ENCODE results near the gene PIGK.

Gene PIGK

DNA sequence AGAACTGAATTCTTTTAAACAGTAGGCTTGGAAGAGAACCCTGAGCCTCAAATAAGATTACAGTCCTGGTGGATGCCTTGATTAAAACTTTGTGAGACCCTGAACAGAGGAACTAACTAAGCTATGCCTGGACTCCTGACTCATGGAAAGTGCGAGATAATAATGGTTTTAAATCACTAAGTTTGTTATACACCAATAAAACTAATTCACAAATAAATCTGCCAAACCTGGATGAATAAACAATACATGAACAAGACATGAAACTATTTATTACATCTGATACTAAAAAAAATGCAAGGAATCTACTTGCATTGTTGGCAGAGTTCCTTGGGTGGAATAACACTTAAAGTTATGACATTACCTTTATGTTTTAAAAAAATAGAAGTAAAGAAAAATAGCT is 118.4 kb downstream of the PIGK start:
- TF ChIP-seq YY1 (IDR thresholded peaks at IDR 0.05; ENCODE audit: low read depth), result no peak
- no peak for TF ChIP-seq TAF1 (IDR thresholded peaks at IDR 0.05; ENCODE audit: low read depth)
- TF ChIP-seq EGR1 (IDR thresholded peaks at IDR 0.05), result no peak
- TF ChIP-seq, protein P1, sequence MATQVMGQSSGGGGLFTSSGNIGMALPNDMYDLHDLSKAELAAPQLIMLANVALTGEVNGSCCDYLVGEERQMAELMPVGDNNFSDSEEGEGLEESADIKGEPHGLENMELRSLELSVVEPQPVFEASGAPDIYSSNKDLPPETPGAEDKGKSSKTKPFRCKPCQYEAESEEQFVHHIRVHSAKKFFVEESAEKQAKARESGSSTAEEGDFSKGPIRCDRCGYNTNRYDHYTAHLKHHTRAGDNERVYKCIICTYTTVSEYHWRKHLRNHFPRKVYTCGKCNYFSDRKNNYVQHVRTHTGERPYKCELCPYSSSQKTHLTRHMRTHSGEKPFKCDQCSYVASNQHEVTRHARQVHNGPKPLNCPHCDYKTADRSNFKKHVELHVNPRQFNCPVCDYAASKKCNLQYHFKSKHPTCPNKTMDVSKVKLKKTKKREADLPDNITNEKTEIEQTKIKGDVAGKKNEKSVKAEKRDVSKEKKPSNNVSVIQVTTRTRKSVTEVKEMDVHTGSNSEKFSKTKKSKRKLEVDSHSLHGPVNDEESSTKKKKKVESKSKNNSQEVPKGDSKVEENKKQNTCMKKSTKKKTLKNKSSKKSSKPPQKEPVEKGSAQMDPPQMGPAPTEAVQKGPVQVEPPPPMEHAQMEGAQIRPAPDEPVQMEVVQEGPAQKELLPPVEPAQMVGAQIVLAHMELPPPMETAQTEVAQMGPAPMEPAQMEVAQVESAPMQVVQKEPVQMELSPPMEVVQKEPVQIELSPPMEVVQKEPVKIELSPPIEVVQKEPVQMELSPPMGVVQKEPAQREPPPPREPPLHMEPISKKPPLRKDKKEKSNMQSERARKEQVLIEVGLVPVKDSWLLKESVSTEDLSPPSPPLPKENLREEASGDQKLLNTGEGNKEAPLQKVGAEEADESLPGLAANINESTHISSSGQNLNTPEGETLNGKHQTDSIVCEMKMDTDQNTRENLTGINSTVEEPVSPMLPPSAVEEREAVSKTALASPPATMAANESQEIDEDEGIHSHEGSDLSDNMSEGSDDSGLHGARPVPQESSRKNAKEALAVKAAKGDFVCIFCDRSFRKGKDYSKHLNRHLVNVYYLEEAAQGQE (IDR thresholded peaks at IDR 0.05; ENCODE audit: low read depth), result no peak
- no peak for TF ChIP-seq CREB1 (IDR thresholded peaks at IDR 0.05; ENCODE audit: low read depth)
- TF ChIP-seq ZBTB7A (IDR thresholded peaks at IDR 0.05; ENCODE audit: low read depth), result no peak
- no peak for TF ChIP-seq EP300 (IDR thresholded peaks at IDR 0.05; ENCODE audit: borderline replicate concordance)
- TF ChIP-seq TEAD4 (IDR thresholded peaks at IDR 0.05), result no peak
- TF ChIP-seq TCF12 (IDR thresholded peaks at IDR 0.05; ENCODE audit: low read depth), result no peak
- TF ChIP-seq RAD21 (IDR thresholded peaks at IDR 0.05; ENCODE audit: low read depth), result no peak

DNA sequence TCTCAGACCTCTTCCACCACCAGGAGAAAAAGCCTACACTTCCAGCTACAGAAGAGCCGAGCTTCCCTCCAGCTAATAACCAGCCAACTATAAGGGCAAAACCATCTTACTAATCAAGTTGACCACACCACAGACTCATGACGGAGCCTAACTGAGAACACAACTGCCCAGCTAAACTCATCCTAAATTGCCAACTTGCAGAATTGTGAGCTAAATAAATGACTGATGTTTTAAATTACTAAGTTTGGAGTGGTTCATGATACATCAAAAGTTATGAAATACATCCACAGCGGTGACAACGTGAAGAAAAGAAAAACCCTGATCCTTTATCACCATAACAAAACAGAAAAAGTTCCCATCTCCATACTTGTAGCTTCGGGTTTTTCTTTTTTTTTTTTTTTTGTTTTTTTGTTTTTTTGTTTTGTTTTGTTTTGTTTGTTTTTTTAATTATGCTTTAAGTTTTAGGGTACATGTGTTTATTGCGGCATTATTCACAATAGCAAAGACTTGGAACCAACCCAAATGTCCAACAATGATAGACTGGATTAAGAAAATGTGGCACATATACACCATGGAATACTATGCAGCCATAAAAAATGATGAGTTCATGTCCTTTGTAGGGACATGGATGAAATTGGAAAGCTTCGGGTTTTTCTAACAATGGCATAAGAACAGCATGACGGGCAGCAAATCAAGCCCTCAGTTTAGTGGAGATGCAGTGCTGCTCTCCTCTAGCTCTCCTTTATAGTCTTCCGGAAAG is 122.6 kb downstream of the PIGK start:
- TF ChIP-seq CREB1 (IDR thresholded peaks at IDR 0.05; ENCODE audit: low read depth) (no peak), TCF12 (IDR thresholded peaks at IDR 0.05; ENCODE audit: low read depth) (no peak), ZBTB7A (IDR thresholded peaks at IDR 0.05; ENCODE audit: low read depth) (no peak), TAF1 (IDR thresholded peaks at IDR 0.05; ENCODE audit: low read depth) (no peak), TEAD4 (IDR thresholded peaks at IDR 0.05) (no peak), EP300 (IDR thresholded peaks at IDR 0.05; ENCODE audit: borderline replicate concordance) (no peak), RAD21 (IDR thresholded peaks at IDR 0.05; ENCODE audit: low read depth) (no peak), FOXM1 (IDR thresholded peaks at IDR 0.05; ENCODE audit: borderline replicate concordance, low read depth) (no peak), EGR1 (IDR thresholded peaks at IDR 0.05) (no peak), NFIC (IDR thresholded peaks at IDR 0.05) (no peak), CEBPB (IDR thresholded peaks at IDR 0.05) (no peak), YY1 (IDR thresholded peaks at IDR 0.05; ENCODE audit: low read depth) (no peak)
- TF ChIP-seq, protein P2, sequence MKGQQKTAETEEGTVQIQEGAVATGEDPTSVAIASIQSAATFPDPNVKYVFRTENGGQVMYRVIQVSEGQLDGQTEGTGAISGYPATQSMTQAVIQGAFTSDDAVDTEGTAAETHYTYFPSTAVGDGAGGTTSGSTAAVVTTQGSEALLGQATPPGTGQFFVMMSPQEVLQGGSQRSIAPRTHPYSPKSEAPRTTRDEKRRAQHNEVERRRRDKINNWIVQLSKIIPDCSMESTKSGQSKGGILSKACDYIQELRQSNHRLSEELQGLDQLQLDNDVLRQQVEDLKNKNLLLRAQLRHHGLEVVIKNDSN (IDR thresholded peaks at IDR 0.05), result no peak
- TF ChIP-seq, protein P1 (IDR thresholded peaks at IDR 0.05; ENCODE audit: low read depth), result no peak
- TF ChIP-seq, protein P3, sequence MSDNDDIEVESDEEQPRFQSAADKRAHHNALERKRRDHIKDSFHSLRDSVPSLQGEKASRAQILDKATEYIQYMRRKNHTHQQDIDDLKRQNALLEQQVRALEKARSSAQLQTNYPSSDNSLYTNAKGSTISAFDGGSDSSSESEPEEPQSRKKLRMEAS (IDR thresholded peaks at IDR 0.05), result no peak

DNA sequence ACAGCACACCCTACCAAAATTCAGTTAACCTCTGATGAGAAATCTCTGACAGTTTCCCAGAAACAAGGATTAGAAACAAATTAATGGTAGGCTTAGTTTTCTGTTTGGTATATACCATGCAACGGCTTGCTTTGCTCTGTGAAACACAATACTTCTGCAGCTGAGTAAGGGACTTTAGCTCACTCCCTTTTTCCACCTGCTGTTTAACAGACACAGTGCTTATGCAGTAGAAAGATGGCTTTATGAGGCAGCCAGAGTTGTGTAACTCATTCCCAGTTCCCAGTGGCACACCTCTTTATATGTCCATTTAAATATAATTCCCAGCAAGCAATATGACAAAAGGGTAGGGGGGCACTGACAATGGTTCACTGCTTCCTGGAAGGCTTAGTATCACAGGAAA is 124.0 kb downstream of the PIGK start:
- TF ChIP-seq, protein P3 (IDR thresholded peaks at IDR 0.05), result no peak
- TF ChIP-seq EP300 (IDR thresholded peaks at IDR 0.05; ENCODE audit: borderline replicate concordance) (no peak), RAD21 (IDR thresholded peaks at IDR 0.05; ENCODE audit: low read depth) (no peak), TCF12 (IDR thresholded peaks at IDR 0.05; ENCODE audit: low read depth) (no peak), TAF1 (IDR thresholded peaks at IDR 0.05; ENCODE audit: low read depth) (no peak), CREB1 (IDR thresholded peaks at IDR 0.05; ENCODE audit: low read depth) (no peak)
- TF ChIP-seq, protein P2 (IDR thresholded peaks at IDR 0.05), result no peak

DNA sequence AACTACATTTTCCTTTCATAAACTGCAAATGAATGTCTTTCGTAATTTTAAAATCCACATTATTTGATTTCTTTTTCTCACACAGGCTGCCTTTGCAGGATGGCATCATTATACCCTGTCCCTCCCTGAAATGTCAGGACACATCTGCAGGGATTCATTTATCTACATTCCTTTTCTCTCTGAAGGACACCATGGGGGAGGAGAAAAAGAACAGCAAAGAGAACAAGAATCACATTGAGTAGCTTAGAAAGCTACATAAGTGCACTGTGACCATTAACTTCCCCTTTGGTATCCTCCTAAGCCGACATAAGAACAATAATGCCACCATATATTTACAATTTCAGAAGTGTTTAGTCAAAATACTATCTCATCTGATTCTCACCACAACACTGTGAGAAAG is 129.5 kb downstream of the PIGK start:
- TF ChIP-seq ZBTB7A (IDR thresholded peaks at IDR 0.05; ENCODE audit: low read depth), result no peak
- TF ChIP-seq EP300 (IDR thresholded peaks at IDR 0.05; ENCODE audit: borderline replicate concordance), result no peak
- TF ChIP-seq, protein P1 (IDR thresholded peaks at IDR 0.05; ENCODE audit: low read depth), result no peak
- TF ChIP-seq, protein P3 (IDR thresholded peaks at IDR 0.05), result no peak
- no peak for TF ChIP-seq RAD21 (IDR thresholded peaks at IDR 0.05; ENCODE audit: low read depth)
- TF ChIP-seq FOXM1 (IDR thresholded peaks at IDR 0.05; ENCODE audit: borderline replicate concordance, low read depth), result no peak
- no peak for TF ChIP-seq NFIC (IDR thresholded peaks at IDR 0.05)
- TF ChIP-seq YY1 (IDR thresholded peaks at IDR 0.05; ENCODE audit: low read depth), result no peak
- TF ChIP-seq, protein P2 (IDR thresholded peaks at IDR 0.05), result no peak
- TF ChIP-seq CEBPB (IDR thresholded peaks at IDR 0.05), result no peak
- TF ChIP-seq TEAD4 (IDR thresholded peaks at IDR 0.05), result no peak
- TF ChIP-seq EGR1 (IDR thresholded peaks at IDR 0.05), result no peak
- TF ChIP-seq TAF1 (IDR thresholded peaks at IDR 0.05; ENCODE audit: low read depth), result no peak
- no peak for TF ChIP-seq TCF12 (IDR thresholded peaks at IDR 0.05; ENCODE audit: low read depth)
- TF ChIP-seq CREB1 (IDR thresholded peaks at IDR 0.05; ENCODE audit: low read depth), result no peak
